Left kidney (tissue), 8 donors: ENCODE results near the gene AMOTL2. TPM values are rescaled to one million over a fixed set of nuclear protein-coding genes. Genes with fewer than 3 reads are reported as not detected.

Source experiments
- DNase-seq: peaks from one replicate; pipeline ENCODE4 v3.0.0-alpha.2; 2013
- long read RNA-seq, 8 donors: transcript quantifications; one replicate each; lab custom pipeline, GENCODE V29; 2026
- polyA plus RNA-seq: library from polyadenylated mRNA; unstranded; fragments of 120-200 nt; gene quantifications from one replicate; pipeline ENCODE4 v1.2.1, GENCODE V29; 2013; ENCODE audit not compliant: insufficient read length

The AMOTL2 gene
- polyA plus RNA-seq, result 75.0 TPM
- long read RNA-seq, donor 1, full-length matches to known transcripts, result 15 of 65 reads
- long read RNA-seq, donor 1, partial matches to known transcripts, result 50 of 65 reads
- long read RNA-seq, donor 1, other reads (novel, unspliced or antisense), result 0 of 65 reads
- long read RNA-seq, donor 2, full-length matches to known transcripts, result 7 of 36 reads
- long read RNA-seq, donor 2, partial matches to known transcripts, result 29 of 36 reads
- long read RNA-seq, donor 2, other reads (novel, unspliced or antisense), result 0 of 36 reads
- long read RNA-seq, donor 3, full-length matches to known transcripts, result 9 of 34 reads
- long read RNA-seq, donor 3, partial matches to known transcripts, result 25 of 34 reads
- long read RNA-seq, donor 3, other reads (novel, unspliced or antisense), result 0 of 34 reads
- long read RNA-seq, donor 4, result 0 reads
- long read RNA-seq, donor 5, full-length matches to known transcripts, result 16 of 16 reads
- long read RNA-seq, donor 5, partial matches to known transcripts, result 0 of 16 reads
- long read RNA-seq, donor 5, other reads (novel, unspliced or antisense), result 0 of 16 reads
- long read RNA-seq, donor 6, full-length matches to known transcripts, result 4 of 29 reads
- long read RNA-seq, donor 6, partial matches to known transcripts, result 25 of 29 reads
- long read RNA-seq, donor 6, other reads (novel, unspliced or antisense), result 0 of 29 reads
- long read RNA-seq, donor 7, full-length matches to known transcripts, result 14 of 144 reads
- long read RNA-seq, donor 7, partial matches to known transcripts, result 130 of 144 reads
- long read RNA-seq, donor 7, other reads (novel, unspliced or antisense), result 0 of 144 reads
- long read RNA-seq, donor 8, full-length matches to known transcripts, result 4 of 15 reads
- long read RNA-seq, donor 8, partial matches to known transcripts, result 11 of 15 reads
- long read RNA-seq, donor 8, other reads (novel, unspliced or antisense), result 0 of 15 reads

DNA sequence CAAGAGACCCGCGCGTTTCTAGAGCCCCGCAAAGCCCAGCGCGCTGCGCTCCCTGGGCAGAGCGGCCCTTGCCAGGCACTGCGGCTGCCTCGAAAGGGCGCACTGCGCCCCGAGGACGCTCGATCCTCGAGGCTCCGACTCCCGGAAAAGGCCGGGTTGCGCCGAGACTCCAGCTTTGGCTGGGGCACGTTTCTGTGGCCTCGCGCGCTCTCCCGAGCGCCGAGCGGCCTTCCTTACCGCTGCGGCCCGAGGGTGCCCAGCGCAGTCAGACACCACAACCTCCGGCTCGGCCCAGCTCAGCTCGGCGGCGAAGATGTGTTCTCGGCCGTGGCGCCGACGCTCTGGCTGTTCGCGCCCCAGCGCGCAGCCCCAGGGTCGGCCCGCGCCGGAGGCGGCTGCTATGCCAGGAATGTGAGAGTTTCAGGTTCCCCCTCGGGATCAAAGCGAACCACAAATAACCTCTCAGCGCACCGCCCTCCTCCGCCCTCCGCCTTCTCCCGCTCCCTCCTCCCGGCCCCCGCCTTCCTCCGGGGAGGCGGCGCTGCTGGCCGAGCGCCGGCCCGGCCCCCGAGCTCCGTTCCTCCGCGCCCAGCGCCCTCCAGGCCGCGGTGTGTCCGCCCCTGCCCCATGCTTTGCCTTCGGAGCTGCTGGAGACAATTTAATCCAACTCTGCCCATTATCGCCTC, at the start of gene AMOTL2:
TSS of gene AMOTL2 (minus strand) at position 343 of the 686 bp plus-strand sequence. CDS start 3,014 bp downstream, outside the sequence.
- DNase-seq, result peak; percentile 96

DNA sequence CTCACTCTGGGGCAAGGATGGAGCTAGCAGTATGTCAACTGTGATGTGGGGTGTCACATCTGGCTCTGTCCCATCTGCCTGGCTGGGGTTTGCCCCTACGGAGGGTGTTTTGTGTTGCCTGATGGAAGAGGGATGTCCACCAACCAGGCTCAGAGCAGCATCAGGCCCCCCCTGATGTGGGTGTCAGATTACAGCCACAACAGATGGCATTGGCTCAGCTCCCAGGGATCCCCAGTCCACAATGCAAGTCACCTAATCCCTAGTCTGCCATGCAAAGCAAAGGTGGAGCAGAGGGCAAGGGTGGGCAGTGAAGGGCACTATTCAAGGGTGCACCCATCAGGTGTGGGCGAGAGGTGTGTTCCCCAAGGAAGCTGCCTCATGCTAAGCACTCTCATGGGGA, 48.9 kb upstream of the AMOTL2 start:
- no peak for DNase-seq

DNA sequence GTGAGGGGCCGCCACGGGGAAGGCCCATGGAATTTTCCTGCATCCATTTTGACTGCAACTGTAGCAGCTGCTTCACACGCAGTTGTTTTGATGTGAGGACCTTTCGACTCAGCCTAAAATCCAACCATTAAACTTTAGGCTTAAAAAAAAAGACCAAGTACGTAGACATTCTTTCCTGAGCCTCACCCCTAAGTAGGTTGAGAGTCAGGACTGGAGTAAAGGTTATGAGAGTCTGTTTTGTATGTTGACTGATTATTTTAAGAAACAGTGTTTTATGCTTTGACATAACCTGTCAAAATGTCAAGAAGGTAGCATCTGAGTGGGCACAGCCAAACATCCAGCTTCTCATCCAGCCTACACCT, 45.7 kb upstream of the AMOTL2 start:
- no peak for DNase-seq

DNA sequence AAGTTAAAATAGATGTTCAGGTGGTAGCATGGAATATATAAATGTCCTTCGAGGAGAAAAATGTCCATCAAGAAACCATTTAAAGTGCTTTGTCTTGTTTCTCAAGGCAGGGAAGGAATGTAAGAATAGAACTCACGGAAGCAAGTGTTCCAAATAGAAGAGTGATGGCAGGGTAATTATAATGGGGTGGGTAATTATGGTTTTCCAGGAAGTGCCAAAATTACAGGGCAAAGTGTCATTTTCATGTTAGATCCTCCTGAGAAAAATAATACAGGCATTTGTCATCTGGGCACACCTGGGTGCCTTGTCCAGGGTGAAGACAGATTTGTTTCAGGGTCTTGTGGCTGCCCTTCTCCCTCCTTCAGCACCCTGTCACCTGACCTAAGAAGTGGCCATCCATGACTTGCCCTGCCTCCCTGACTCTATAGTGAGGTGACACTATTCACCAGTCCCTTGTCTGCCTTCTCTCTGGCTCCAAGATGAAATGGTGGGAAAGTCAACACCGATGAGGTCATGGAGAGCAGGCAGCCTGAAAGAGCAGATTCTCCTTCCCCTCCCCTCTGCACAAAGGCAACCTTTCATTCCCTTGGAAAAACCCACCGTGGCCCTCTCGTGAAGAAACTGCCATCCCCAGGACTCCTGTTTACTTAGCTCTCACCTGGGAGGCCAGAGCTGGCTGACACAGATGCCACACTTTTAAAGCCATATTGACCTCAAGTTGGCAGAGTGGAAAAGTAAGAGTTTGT, 45.1 kb upstream of the AMOTL2 start:
- DNase-seq, result peak; percentile 35

DNA sequence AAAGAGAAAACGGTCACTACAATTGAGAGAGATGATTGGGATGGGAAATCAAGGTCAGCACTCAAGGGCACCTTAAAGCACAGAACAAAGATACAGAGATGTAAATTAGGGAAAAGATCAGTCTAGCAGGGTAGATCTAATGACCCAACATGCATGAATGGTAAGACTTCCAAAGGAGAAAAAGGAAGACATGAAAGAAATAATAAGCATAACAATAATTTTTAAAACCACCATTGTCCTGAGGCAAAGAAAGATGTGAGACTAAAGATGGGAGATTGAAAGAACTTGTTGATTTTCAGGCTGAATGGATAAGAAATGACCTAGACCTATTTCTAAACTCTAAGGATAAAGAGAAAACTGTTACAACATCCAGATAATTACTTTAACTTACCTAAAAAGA, 34.8 kb upstream of the AMOTL2 start:
- DNase-seq, result no peak

DNA sequence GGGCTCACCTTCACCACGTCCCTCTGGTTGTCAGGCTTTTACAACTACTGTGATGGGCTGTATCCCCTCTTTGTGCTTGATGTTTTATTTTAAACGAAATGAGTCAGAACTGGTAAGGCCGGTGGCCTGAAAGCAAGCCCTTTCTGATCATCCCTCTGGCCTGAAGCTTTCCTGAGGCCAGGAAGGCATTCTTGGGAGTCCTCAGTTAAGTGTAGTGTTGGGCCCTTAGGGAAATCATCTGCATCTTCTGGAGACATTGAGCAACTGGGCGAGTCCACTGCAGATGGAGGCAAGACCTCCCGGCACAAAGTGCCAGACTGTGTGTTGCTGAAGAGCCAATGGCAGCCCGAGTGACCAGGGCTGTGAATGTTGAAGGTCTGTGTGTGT, 33.0 kb upstream of the AMOTL2 start:
- no peak for DNase-seq

GRCh38 chr3:134406331-134407238, 32.3 kb upstream of the AMOTL2 start:
- peak; percentile 65 for DNase-seq

GRCh38 chr3:134404366-134404885, 30.2 kb upstream of the AMOTL2 start:
- no peak for DNase-seq

GRCh38 chr3:134397755-134398154, 23.5 kb upstream of the AMOTL2 start:
- DNase-seq, result no peak

GRCh38 chr3:134395103-134395502, 20.9 kb upstream of the AMOTL2 start:
- DNase-seq, result no peak

DNA sequence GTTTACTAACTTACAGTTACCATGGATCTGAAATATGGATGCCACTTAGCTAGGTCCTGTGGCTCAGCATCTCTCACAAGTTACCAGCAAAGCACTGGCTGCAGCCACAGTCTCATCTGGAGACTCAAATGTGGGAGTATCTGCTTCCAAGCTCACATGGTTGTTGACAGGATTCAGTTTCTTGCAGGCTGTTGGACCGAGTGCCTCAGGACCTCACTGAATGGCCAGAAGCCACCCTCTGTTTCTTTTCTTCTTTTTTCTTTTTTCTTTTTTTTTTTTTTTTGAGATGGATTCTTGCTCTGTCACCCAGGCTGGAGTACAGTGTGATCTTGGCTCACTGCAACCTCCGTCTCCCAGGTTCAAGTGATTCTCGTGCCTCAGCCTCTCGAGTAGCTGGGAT, 20.1 kb upstream of the AMOTL2 start:
- DNase-seq, result no peak

DNA sequence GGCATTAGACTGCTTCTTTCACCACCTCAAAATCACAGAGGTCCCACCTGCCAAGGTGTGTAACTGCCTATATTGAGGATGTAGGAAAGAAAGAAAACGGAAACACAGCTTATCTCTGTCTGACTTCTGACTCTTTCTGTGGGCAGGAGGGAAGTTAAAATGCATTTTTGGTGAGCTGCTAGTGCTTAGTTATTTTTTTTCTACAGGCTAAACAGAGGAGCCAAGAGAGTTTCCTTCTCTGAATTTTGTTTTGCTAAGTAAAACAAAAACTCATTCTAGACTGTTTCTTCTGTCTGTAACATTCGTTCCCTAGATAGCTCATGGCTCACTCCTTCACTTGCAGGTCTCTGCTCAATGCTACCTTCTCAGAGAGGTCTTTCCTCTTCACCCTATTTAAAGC, 18.8 kb upstream of the AMOTL2 start:
- DNase-seq, result no peak

DNA sequence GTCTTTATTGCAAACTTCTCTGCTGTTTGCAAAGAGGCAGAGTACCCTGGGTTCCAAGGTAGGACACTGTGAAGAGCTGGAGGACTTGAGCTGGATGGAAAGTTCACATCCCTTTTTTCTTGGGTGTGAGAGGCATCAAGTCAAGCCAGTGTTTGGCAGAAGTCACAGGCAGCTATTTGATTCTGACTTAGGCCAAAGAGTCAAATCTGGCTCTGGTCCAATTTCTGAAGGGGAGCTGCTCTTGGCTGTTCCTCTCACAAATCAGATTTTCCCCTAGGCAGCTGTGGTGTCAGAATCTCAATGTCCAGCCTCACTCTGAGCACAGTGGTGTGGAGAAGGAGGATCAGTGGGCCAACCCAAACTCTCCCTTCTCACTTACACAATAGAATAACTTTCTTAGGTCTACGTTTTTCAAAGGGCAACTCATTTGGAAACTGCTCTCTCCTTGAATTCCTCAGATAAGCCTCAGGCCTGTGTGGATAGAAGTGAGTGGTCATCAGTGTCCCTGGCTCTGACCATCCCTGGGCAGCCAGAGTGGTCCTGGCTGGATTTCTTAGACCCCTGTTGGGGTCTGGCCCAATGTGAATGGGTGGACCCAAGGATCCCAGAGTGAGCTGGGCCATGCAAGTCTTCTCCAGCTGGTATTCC, 18.2 kb upstream of the AMOTL2 start:
- peak; percentile 46 for DNase-seq

- no peak for DNase-seq
These were observed 15.6 kb upstream of the AMOTL2 start for GRCh38 chr3:134389865-134390264.

DNA sequence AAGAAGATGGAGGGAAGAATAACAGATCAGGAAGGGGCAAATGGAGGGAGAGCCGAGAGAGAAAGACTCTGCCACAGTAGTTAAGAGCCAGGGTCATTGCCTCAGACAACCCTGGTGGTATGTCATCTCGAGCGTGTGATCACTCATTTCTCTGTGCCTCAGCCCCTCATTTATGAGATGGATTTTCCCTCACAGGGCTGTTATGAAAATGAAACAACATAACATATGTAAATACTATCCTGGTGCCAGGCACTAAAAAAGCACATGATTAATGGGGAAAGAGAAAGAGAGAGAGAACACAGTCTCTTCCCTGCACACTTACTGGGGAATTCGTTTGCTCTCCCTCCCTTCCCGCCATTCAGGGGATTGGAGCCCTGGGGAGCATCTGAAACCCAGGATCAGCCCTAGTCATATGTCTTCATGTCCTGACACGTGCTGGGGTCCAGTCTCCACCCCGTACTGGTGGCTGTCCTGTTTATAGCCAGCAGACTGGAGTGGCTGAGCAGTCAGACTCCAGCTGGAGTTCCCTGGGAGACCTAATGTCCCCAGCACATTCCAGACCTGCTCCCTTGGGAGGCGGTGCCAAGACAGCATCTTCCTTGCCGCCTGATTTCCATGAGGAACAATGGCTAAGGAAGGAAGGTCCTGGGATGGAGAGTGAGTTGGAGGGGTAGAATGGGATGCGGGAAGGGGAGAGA, 14.7 kb upstream of the AMOTL2 start:
- no peak for DNase-seq

GRCh38 chr3:134388292-134388691, 14.0 kb upstream of the AMOTL2 start:
- DNase-seq, result no peak

GRCh38 chr3:134387293-134387692, 13.0 kb upstream of the AMOTL2 start:
- no peak for DNase-seq

GRCh38 chr3:134384963-134385362, 10.7 kb upstream of the AMOTL2 start:
- no peak for DNase-seq

DNA sequence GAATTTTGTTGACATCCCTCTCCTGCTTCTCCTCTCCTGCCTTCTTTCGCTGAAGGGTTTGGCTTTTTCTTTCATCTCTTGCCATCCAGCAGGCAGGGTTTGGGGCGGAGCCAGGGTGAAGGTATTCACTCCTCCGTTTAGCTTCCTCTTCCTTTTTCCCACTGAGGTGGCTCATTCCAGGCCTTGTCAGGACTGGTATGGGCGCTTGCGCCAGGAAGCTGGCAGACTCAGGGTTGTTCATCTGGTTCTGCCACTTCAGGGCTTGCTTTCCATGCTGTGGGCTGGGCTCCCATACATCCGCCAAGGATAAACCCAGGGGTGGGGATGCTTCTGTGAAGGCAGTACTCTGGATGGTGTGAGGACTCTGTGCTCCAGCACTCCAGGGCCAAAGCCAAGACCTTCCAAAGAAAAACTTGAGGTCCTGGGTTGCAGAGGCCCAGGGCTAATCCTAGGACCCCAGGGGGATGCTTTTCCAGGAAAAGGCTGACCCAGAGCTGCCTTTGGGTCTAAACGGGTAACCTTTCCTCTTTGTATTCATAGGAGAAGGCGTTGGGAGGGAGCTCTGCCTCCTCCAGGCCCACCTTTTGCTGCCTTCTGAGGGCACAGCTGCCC, 7.7 kb upstream of the AMOTL2 start:
- DNase-seq, result no peak
